HG03103 (cell line): ENCODE results near the gene IKZF3.
"Not testable (repeated sequence)": the region's sequence is repeated elsewhere in the genome, so short reads cannot be mapped to it uniquely, and the experiment has no call there.

ENCODE experiments used
- ATAC-seq: cut with Tn5 transposase; IDR thresholded peaks from one replicate; pipeline ENCODE4 v1.9.1; 2021; ENCODE audit warnings: low read depth; ENCODE audit not compliant: unreplicated experiment

The IKZF3 gene

DNA sequence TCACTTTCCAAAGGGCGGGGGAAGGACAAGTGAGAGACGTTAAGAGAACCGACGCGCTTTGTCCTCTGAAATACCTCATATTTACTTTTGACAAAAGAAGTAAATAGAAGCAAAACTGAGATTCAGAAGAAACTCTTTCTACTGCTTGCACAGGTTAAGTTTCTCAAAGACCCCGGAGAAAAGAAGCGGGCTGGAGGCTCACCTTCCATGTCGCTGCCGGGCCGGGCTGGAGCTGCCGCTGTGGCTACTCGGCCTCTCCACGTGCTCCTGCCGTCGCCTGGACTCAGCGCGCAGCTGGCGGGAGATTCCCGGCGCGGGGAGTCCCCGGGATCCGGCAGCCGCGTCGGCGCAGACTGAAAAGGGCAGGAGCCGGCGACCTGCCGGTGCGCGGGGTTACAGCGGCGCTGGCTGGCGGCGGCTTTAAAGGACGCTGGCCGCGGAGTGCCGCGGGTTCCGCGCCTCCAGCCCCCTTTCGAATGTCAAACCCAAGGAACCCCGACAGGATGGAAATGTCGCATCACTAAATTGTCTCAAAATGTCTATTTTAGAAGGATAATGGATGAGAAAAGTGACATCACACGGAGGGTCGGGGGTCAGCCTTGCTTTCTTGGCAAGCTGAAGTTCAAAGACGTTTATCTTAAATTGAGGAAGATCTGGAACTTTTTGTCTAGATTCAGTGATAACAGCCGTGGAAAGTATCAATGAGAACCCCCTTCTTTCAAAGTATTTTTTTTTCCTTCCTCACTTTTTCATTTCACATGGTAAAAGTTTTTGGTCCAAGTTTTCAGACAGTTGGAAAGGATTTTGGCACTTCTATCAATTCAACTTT, at the start of gene IKZF3:
Gene IKZF3 (minus strand): TSS at position 395 of the 829 bp plus-strand sequence. CDS start 186 bp downstream, at position 209.
- no peak for ATAC-seq

DNA sequence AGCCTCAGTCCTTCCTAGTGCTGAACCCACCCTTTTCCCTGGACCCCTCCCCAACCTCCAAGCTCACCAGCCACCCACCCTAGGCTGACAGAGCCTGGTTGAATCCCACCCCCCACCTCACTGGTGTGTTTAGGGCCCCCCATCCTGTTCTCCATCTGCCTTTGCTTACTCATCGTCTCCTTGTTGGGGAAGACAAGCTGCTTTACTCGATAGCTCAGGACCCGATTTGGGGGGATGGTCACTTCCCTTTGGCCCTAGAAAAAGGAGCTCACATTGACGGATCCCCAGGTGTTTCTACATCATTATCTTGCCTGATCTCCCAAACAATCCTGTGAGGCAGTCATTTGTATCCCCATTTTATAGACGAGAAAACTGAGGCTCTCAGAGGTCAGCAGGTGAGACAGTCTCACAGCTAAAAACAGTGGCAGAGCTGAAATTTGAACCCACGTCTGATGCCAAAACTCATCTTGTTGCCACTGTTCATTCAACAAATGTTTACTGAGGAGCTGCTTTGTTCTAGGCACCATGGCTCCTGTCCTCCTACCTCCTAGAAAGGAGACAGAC, 44.8 kb upstream of the IKZF3 start:
- no peak for ATAC-seq

DNA sequence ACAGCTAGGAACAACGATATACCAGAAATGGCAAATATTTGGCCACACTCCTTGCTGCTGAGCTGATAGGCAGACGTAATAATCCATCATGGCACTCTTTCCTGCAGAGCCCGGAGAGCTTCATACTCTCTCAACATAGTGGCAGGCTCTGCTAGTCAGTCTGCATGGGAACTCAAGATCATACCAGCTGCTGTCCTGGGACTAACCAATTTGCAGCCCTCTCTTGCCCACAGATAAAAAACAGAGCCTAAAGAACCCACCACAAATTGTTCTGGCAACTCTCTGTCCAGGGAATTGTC, 40.8 kb upstream of the IKZF3 start:
- ATAC-seq = no peak

DNA sequence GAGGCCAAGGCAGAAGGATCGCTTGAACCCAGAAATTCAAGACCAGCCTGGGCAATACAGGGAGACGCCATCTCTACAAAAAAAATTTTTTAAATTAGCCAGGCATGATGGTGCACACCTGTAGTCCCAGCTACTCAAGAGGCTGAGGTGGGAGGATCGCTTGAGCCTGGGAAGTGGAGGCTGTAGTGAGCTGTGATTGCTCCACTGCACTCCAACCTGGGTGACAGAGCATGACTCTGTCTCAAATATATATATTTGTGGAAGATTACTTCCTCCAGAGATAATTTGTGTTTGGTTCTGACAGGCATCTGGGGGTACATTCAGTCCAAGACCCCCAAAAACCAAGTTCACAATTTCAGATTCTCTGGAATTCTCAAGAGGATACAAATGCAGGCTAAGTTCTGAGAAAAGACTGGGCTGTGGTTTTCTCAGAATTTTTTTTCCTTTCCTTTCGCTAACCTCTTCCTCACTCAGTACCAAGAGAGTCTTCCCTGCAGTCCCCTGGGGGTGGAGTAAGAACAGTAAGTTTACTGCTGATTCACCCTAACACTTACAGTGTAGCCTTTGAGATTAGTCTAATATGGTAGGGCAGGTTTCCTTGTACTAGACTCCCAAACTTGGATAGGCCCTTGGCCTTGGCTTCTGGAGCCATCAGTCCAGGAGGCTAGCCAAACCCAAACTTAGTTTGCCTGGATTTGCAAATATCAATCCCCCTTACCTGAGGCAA, 39.2 kb upstream of the IKZF3 start:
- no peak for ATAC-seq

DNA sequence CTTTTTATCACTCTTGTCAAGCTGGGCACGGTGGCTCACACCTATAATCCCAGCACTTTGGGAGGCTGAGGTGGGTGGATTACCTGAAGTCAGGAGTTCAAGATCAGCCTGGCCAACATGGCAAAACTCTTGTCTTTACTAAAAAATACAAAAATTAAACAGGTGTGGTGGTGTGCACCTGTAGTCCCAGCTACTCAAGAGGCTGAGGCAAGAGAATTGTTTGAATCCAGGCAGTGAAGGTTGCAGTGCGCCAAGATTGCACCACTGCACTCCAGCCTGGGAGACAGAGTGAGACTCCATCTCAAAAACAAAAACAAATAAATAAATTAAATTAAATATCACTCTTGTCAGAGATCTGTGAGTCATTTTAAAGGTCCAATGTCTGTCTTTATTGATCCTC, 37.9 kb upstream of the IKZF3 start:
- ATAC-seq = not testable (repeated sequence)

DNA sequence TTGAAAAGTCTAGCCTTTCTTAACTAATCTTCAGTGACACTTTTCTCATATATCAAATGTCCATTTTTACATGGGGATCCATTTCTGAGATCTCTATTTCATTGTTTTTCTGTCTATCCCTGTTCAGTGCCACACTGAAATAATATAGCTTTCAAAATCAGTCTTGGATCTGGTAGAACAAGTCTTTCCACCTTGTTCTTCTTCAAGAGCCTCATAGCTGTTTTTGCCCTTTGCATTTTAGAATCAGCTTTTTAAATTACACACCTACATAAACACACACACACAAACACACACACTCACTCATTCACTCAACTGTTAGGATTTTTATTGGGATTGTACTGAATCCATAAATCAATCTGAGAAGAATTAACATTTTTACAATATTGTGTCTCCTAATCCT, 35.1 kb upstream of the IKZF3 start:
- ATAC-seq = no peak

DNA sequence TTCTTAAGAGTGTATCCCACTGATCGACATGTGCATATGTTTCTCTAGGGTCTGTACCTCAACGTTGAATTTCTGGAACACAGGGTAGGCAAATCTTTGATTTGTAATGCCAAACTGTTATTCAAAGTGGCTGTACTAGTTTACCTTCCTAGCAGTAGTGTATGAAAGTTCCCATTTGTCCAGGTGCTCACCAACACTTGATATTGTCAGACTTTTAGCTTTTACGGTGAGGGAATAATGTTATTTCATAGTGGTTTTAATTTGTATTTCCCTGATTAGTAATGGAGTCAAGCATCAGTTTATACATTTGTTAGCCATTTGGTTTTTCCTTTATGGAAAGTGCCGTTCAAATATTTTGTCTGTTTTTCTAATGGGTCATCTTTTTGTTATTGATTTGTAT, 34.0 kb upstream of the IKZF3 start:
- no peak for ATAC-seq

DNA sequence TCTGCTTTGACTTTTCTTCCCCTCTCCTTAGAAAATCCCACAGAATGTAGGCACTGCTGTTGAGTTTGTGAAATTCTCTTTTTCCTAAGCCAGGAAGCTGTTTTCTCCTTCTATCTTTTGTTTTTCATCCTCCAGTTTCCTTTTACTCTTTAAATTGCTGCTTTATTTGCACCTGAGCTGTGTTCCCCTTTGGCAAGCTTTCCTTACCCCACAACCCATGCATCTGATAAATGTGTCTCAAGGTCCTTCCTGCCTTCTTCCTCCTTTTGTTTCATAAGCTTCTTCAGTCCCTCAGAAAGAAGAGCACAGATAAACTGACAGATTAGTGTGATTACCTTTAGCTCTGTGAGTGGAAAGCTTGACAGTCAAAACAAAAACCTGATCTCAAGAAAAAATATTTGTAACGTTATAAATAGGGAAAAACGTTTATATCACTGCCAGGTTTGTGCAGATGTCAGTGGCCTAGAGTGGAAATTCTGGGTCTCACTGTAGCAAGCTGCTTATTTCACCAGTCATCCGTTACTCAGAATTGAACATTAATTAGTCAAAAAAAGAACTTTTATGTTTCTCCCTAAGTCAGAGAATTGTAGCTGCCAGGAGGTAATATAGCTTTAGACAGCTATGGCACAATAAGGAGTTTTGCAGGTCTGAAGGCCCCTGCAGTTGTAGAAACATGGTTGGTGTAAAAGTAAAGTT, 30.7 kb upstream of the IKZF3 start:
- no peak for ATAC-seq

DNA sequence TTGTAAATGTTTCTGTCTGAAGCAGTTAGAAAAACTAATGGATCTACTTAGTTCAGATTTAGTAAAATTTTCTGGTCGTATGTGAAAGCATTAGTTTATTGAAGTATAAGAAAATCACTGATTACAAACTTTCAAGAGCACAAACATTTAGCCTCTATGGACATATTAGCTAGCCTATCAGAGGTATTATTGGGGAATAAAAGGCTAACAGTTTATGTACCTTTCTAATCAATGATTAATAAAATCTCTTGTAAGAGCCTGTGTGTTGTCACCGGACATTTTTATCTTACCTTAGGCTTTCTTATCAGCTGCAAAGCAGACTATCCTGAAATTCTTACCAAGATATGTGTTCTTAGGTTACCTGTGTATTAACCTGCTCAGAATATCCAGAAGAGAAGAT, 25.1 kb upstream of the IKZF3 start:
- ATAC-seq = no peak

DNA sequence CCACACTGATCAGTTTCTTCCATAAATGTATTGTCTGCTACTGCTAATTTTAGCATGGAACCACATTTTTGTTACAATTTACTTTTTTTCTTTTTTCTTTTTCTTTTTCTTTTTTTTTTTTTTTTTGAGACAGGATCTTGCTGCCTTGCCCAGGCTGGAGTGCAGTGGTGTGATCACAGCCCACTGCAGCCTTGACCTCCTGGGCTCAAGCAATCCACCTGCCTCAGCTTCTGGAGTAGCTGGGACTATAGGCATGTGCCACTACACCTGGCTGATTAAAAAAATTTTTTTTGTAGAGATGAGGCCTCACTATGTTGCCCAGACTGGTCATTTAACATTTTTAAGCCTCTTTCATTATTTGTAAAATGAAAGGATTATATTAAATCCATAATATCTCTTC, 23.0 kb upstream of the IKZF3 start:
- ATAC-seq = no peak

DNA sequence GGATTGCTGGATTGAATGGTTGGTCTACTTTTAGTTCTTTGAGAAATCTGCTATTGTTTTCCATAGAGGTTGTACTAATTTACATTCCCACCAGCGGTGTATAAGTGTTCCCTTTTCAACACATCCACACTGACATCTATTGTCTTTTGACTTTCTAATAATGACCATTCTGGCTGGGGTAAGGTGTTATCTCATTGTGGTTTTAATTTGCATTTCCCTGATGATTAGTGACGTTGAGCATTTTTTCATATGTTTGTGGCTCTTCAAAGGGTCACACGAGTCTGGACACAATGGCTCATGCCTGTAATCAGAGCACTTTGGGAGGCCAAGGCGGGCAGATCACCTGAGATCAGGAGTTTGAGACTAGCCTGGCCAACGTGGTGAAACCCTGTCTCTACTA, 22.0 kb upstream of the IKZF3 start:
- ATAC-seq = not testable (repeated sequence)

DNA sequence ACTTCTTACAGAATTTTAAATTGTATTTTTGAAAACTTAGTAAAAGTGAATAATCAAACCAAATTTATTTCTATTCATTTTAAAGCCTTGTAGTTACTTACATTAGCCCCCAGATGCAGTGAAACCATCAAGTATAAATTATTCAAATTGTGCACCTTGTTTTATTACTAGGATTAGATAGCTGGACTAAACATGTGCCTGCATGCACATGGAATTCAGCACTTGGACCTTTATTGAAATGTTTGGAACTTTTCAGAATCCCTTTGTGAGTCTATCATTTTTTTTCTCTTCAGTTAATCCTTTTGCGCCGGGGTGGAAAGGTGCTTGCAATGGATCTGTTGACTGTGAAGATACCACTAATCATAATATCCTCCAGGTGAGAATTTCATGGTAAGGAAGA, 8.6 kb upstream of the IKZF3 start:
- ATAC-seq = no peak

DNA sequence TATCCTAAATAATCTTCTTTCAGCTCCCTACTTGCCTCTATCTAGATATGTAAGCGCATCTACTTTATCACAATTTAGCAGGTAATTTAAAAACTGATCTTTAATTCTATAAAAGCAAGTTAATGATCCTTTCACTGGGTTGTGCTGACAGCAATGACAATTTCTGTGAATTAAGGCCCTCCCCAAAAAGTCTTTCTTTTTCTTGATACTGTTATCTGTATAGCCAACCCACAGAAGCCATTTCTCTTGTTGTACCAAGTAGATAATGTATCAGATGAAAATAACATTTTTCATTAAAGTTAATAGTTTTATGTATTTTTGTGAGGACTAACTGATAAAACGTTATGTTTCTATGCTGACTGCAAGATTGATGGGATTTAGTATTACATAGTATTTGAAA, 7.7 kb upstream of the IKZF3 start:
- no peak for ATAC-seq

DNA sequence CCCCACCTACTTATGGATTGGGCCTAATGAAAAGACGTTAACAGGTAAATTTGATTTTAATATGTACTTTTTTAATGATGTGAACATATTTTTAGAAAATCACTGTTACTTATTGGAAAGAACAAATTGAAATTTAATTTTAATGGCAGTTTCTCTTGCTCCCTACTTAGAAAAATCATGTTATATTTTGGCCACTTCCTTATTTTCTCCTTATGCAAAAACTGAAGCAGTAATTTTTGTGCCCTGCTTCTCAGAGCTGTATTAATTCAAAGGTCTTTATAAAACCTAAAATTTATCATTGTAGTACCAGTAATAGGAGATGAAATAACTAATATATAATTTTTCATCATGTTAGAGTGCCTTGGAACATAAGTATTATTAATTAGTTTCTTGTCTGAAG, 6.7 kb upstream of the IKZF3 start:
- ATAC-seq = no peak

DNA sequence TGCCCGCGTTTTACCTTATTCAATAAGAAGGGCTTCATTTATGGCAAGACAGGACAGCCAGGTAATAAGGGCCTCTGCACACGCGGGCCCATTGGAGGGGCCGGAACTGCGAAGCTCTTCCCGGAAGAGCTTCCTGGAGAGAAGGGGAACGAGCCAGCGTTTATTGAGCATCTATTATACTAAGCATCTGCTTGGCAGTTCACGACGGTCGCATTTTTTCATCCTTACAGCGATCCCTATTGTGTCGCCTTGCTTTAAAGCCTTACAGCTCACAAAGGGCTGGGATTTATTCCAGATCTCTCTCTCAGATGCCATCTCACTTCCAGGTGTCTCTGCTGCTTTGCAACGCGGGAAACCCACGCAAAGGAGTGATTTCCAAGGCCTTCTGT, 4.4 kb upstream of the IKZF3 start:
- ATAC-seq = no peak

DNA sequence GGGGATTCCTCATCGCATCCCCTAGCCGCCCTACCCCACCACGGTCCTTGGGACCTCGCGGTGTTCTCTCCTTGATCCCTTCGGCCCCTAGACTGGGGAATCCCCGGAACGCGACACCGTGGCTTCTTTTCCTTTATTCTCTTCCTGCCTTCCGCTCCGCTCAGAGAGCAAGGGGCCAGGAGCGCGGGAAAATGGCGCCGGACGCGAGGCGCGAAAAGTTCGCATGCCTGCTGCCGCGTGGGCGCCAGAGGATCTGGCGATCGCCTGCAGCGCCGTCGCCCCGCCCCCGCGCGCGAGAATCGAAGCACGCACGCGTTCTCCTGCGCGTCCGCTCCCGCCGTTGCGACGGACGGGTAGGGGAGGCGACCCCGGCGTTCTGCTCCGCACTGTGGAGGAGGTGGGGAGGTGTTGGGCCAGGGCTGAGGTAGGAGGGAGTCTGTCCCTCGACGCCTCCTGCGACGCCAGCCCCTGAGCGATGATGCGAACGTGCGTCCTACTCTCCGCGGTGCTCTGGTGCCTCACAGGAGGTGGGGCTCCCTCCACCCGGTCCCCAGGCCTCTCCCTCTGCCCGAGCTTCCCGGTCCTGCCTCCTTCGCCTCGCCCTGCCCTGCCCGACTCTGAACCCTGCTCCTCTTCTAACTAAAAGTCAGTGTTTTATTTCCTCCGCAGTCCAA, 3.9 kb upstream of the IKZF3 start, which contains the start of gene ZPBP2:
Gene ZPBP2 (plus strand): TSS at position 323 of the 674 bp plus-strand sequence. CDS start 153 bp downstream, at position 476.
- no peak for ATAC-seq

DNA sequence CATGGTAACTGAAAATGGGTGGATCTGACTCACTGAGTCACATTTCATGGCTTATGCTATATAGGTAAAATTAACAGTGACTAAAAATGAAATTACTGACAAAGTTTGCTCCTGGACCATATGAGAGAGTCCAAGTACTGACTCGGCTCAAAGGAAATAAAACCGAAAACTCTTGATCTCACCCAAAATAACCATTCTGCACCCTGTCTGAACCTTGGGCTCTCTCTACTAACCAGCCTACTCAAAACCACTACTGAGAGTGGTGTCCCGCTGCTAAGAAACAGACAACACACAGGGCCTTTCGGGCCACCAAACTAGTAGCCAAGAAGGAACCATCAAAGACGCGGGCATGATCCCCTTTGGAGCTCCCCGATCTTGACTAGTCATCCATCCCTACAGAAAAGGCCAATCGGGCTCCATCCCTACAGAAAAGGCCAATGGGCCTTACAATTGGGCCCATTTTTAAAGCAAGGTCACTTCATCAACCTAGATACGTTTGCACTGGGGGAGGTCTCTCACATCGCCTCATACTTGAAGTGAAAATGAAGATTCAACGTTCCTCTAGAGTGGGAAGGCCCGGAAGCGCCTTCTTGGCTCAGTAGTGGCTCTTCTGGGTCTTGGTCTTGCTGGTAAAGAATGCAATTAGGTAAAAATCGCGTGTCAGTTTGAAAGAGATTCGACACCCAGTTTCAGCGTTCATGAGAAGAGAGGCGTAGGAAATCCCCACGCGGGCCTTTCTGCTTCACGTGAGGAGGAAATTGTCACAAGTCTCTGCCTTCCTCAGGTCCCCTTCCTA, 3.2 kb upstream of the IKZF3 start:
- ATAC-seq = peak; percentile 41

DNA sequence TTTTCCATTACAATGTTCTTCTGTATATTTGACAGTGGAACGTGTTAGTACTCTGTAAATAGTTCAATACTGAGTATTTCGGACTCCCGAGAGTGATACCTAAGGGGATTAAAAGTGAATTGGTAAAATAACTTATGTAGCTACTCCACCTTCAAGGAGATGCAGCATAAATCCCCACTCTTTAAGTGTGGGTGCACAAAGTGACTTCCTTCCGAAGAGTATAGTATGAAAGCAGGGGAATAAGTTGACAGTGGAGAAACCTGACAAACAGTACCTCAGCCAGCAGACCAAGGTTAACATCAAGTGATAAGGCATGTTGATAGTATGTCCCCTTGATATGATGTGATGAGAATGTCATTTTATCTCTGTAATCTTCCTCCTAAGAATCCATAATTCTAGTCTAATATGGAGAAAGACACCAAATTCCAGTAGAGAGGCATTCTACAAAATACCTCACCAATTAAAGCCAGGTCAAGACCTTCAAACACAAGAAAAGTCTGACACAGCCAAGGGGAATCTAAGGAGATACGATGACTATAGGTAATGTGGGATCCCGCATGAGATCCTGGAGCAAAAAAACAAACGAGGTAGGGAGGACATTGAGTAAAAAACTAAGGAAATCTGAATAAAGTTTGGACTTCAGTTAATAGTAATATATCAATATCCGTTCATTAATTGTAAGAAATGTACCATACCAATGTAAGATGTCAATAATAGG, 2.1 kb upstream of the IKZF3 start:
- ATAC-seq = no peak

DNA sequence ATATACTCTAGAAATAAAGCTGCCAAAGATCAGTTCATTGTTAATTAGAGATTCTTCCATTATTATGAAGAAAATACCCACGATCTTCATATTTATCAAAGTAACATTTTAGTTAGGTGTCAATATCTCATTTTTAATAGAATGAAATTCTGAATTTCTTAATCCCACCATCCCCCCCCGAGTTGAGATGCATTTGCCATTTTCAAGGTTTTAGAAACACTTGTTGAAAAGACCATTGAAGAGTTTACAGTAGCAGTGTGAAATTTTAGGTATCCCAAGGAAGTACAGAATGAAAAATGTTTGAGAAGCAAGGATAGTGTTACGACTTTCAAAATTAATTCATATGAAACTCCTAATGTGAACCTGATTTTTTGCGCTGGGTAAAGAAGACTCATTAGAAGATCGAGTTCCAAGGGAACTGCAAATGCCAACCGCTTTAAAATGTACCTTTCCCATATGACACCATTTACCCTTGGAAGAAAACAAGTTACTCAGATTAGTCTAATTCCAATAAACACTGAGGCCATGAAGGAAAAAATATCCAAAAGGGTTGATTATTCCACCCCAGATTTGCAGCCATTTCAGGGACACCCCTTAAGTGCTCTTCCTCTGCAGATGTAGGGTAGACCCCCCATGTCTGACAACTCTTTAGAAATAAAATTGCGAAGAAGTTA, 731 bp downstream of the IKZF3 start:
- ATAC-seq = no peak
